IPS-NIHi7 (cell line): ENCODE data around the gene CMIP.

Experiments used
- DNase-seq: peaks from one replicate; pipeline ENCODE4 v3.0.0; 2012; ENCODE audit warnings: mixed read lengths; ENCODE audit errors: extremely low spot score

CMIP gene

DNA sequence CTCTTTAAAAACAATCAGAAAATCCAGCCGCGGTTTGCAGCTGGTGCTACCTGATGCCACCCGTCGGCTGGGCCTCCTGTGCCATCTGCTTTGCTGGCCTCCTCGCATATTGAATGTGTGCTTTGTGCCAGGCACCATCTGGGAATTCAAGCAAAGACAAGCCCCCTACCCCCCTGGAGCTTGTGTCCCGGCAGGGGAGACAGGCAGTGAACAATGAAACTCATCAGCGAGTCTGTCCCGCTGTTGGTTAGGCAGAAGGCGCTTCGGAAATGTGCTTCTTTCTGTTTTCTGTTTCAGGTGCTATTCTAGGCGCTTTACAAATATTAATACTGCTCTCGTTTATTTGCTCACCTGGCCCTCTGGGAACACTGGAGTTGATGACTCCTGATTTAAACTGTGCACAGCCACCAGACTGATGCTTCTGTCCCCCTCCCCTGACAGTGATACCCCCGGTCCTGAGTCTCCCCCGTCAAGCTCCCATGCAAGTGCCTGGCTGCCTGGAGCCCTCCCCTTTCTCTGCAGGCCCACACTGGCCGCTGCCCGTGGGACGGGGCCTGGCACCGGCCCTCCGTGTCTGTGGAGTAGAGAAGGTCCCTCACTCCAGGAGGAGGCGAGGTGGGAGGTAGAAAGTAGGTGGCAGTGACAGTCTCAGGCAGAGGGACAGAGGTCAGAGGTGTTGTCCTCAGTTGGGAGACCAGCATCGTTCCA, 208.3 kb downstream of the CMIP start:
- no peak for DNase-seq

DNA sequence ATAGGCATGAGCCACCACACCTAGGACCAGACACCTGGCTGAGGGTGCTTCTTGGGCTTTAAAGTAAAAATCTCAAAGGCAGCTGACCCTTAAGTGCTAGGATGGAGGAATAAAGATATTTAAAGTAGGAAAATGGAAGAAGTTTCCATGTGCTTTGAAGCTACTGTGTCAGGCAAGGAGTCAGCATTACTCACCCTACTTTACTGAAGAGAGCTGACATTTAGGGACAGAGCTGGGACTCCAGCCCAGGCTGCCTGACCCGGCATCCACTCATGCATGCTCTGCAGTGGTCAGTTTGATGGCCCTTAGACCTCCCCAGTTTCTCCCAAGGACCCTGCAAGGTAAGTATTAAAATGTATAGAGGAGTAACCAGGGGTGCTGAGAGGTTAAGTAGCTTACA, 209.7 kb downstream of the CMIP start:
- no peak for DNase-seq

GRCh38 chr16:81655469-81656162, 211.0 kb downstream of the CMIP start:
- no peak for DNase-seq

GRCh38 chr16:81657224-81657623, 212.6 kb downstream of the CMIP start:
- no peak for DNase-seq

DNA sequence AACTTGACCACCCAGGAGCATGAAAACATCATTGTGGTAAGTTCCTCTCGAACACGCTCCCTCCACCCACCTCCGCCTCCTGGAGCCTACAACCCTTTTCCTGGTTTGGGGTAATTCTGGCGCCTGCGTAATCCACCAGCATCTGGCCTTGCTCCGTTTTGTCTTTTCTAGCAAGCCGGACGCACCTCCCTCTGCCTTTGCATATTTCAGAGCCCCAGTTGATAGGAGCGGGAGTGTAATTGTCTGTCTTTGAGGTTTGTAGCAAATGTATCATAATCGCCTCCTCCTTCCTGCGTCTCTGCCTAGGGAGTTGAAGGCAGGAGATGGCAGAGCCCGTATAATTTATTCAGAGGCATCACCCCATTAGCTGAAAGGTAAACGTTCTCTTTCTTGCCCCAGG, 213.2 kb downstream of the CMIP start:
- no peak for DNase-seq

- DNase-seq = no peak
Observed at GRCh38 chr16:81658373-81658772, 213.8 kb downstream of the CMIP start.

- no peak for DNase-seq
Observed at GRCh38 chr16:81659249-81659648, 214.6 kb downstream of the CMIP start.

GRCh38 chr16:81661082-81661481, 216.5 kb downstream of the CMIP start:
- DNase-seq = no peak

DNA sequence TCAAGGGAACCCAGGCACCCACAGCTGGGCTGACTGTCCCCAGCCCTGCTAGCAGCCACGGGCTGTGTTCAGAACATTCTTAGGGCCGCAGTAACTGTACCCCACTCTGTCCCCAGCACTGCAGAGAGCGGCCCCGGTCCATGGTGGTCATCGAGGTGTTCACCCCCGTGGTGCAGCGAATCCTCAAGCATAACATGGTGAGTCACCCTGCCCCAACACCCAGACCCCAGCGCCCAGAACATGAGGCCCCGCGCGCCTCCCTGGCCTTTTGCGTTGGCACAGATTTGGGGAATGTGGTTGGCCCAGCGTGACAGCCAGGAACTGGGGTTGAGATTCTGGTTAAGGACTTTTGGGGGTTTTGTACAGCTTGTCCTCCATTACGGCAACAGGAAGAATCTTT, 219.5 kb downstream of the CMIP start:
- DNase-seq = no peak

GRCh38 chr16:81665588-81665987, 221.0 kb downstream of the CMIP start:
- no peak for DNase-seq

GRCh38 chr16:81666113-81666512, 221.5 kb downstream of the CMIP start:
- no peak for DNase-seq

DNA sequence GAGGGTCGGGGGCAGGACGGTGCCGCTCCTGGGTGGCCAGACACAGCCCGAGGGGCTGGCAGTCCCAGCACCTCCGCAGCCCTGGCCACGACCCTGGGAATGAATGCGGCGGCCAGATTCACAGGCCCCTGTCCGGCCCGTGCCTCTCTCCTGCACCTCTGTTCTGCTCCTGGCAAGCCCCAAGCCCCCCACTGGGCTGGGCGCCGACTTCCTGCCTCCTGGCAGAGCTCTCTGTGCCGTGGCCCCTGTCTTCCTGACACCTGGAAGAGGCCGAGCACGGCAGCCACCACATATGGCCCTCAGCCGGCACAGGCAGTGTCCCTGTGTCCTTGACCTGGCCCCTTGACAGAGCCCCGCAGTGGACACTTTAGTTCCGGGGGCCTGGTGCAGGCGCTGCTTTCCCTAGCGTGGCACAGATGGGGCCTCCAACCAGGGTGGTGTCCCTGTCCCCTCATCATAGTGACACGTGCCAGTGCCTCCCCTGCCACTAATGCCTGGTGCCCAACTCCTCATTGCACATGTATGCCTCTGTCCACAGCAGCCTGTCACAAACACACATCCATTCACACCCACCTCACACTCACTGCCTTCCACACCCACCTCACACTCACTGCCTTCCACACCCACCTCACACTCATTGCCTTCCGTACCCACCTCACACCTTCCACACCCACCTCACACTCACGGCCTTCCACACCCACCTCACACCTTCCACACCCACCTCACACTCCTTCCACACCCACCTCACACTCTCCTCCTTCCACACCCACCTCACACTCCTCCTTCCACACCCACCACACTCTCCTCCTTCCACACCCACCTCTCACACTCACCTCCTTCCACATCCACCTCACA, 223.9 kb downstream of the CMIP start:
- no peak for DNase-seq

DNA sequence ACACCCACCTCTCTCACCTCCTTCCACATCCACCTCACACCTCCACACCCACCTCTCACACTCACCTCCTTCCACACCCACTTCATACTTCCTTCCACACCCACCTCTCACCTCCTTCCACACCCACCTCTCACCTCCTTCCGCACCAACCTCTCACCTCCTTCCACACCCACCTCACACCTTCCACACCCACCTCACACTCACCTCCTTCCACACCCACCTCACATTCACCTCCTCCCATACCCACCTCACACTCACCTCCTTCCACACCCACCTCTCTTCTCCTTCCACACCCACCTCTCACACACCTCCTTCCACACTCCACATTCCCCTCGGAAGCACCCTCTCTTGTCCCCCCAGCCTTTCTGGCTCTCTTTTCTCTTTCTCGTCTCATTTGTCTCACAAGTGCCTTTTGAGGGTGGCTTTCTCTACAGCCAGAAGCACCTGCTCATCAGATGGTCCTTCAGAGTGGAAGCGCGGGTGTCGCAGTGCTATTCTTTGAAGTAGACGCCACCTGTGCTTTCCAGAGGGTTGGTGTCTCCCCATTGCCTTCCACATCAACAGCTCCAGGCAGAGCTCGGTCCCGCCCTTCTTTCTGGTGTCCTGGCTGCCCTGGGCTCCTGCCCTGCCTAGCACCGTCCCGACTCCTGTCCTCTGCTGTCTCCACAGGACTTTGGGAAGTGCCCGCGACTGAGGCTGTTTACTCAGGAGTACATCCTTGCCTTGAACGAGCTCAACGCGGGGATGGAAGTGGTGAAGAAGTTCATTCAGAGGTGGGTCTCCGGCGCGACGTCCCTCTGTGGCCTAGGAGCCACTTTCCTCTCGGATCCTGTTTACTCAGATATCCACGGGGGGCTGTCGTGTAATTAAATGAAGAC, 225.1 kb downstream of the CMIP start:
- no peak for DNase-seq

DNA sequence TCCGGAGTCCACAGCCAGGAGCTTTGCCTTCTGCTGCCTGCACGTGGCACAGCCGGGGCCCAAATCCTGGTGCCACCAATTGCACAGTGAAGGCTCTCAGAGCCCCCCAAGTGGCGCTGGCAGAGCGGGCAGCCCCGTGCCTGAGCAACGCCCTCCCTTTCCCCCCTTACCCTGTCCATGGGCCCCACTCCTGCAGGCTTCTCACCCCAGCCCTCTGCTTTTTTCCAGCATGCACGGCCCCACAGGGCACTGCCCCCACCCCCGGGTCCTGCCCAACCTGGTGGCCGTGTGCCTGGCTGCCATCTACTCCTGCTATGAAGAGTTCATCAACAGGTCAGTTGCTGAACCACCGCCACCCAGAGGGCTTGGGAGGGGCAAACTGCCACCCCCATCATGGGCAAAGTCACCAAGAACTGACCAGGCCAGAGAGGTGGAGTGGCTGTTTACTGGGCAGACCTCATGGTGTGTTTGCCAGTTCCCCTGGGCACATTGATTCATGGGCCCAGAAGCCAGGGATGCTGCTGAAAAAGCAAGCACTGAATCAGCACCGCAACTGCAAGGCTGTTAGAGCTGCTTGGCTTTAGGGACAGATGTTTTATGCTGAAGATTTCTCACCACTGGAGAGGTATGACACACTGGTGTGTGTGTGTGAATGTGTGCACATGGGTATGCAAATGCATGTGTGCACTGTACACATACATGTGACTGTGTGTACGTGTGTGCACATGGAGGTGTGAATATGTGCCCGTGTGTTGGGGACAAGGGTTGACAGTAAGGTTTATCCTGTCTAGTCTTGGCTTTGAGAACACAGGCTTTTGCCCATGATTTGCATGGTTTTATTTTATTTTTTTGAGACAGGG, 227.4 kb downstream of the CMIP start:
- DNase-seq = no peak

- no peak for DNase-seq
Observed at GRCh38 chr16:81673432-81673831, 228.8 kb downstream of the CMIP start.

DNA sequence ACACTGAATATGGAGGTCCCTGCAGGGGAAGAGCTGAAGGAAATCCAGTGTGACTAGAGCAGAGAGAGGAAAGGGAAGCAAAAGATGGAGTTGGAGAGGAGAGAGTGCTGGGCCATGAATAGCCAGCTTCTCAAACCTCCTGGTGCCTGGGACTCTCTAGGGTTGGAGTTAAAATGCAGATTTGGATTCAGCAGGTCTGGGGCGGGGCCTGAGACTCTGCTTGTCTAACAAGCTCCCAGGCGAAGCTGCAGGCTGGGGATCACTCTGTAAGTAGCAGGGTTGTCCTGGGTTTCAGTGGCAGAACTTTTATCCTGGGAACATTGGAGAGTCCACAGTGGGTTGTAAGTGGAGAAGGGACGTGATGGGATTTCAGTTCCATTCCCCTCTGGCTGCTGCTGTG, 231.1 kb downstream of the CMIP start:
- no peak for DNase-seq

GRCh38 chr16:81676066-81676882, 231.7 kb downstream of the CMIP start:
- DNase-seq = no peak

DNA sequence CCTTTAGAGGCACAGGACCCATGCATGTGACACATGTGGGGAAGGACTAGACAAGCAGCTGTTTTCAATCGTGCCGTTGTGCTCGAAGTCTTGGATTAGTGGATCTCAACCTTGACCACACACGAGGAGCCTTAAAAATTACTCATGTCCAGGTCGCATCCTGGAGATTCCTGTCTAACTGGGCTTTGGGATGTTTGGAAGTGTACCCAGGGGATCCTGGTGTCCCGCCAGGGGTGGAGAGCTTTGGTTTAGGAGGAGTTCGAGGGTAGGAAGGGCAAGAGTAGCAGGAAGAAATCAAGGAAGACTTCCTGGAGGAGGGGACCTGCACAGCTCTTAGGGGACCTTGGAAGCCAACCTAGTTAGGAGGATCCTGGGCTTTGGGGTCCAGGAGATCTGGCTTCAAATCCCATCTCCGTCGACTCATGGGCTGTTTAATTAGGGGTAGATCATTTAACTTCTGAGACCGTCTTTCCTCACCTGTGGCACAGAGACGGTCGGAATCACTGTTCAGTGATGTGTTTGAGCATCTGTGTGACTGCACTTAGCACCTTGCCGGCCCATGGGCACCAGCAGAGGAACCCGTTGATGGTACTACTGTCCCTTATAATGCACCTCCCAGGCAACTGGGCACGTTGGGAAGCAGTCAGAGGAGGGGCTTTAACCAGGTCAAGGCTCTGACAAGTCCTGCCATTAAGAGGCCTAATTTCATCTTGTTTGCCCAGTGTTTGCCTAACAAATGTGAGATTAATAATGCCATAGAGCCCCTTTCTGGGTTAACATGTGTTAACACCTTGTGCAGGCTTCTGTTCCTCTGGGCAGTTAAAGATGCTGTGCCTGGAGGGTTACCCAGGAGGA, 232.5 kb downstream of the CMIP start:
- no peak for DNase-seq
